Measurements from ENCODE around the gene TNFRSF1B. TPM values are rescaled to one million over a fixed set of nuclear protein-coding genes. Genes with fewer than 3 reads are reported as not detected.

The TNFRSF1B gene
- total RNA-seq, 1 donor from 2014 or later, result 3.3 TPM

DNA sequence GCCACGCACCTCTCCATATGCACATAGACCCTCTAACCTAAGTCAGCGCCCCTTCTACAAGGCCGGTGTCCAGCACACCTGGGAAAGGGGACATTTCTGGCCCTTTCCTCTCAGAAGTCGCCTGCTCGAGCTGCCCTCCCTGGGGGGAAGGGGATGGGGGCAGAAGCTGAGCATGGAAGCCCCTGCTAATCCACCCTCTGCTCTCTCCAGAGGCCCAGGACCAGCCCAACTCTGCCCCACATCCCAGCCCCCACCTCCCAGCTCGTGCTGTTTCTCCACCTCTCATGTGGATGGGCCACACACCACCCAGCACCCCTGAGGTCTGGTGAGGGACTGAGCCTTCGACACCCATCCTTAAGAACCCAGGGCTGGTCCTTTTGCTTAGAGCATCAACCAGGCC lies 14.8 kb downstream of the TNFRSF1B start:
- no peaks in the 10 kb centered on the region for H3K9me3 Mint-ChIP-seq
- H3K4me1 Mint-ChIP-seq (ENCODE audit: unreplicated experiment), result peaks cover 18% of the 10 kb centered on the region
- no peak for TF ChIP-seq CTCF (conservative IDR thresholded peaks at IDR 0.05)
- no peak overlapping the region for H3K27ac Mint-ChIP-seq
- no peaks in the 10 kb centered on the region for H3K36me3 Mint-ChIP-seq
- H3K4me3 Mint-ChIP-seq, result no peak overlapping the region
- no peak for DNase-seq (ENCODE audit: extremely low spot score, unreplicated experiment)
- H3K27me3 Mint-ChIP-seq, result peaks cover 8% of the 10 kb centered on the region

- H3K27me3 Mint-ChIP-seq, result peaks cover 8% of the 10 kb centered on the region
- no peaks in the 10 kb centered on the region for H3K36me3 Mint-ChIP-seq
- no peaks in the 10 kb centered on the region for H3K9me3 Mint-ChIP-seq
- peaks cover 18% of the 10 kb centered on the region for H3K4me1 Mint-ChIP-seq (ENCODE audit: unreplicated experiment)
- no peak for TF ChIP-seq CTCF (conservative IDR thresholded peaks at IDR 0.05)
- DNase-seq (ENCODE audit: extremely low spot score, unreplicated experiment), result no peak
- no peak overlapping the region for H3K4me3 Mint-ChIP-seq
- H3K27ac Mint-ChIP-seq, result peak overlapping the region; percentile 6
Measured at GRCh38 chr1:12182410-12182984, 15.7 kb downstream of the TNFRSF1B start.

GRCh38 chr1:12183095-12183794 lies 16.5 kb downstream of the TNFRSF1B start:
- Mint-ChIP-seq H3K4me1 (ENCODE audit: unreplicated experiment) (peaks cover 19% of the 10 kb centered on the region), H3K4me3 (no peak overlapping the region), H3K9me3 (no peaks in the 10 kb centered on the region), H3K27me3 (peaks cover 5% of the 10 kb centered on the region), H3K27ac (no peak overlapping the region), H3K36me3 (no peaks in the 10 kb centered on the region)
- no peak for TF ChIP-seq CTCF (conservative IDR thresholded peaks at IDR 0.05)
- no peak for DNase-seq (ENCODE audit: extremely low spot score, unreplicated experiment)

DNA sequence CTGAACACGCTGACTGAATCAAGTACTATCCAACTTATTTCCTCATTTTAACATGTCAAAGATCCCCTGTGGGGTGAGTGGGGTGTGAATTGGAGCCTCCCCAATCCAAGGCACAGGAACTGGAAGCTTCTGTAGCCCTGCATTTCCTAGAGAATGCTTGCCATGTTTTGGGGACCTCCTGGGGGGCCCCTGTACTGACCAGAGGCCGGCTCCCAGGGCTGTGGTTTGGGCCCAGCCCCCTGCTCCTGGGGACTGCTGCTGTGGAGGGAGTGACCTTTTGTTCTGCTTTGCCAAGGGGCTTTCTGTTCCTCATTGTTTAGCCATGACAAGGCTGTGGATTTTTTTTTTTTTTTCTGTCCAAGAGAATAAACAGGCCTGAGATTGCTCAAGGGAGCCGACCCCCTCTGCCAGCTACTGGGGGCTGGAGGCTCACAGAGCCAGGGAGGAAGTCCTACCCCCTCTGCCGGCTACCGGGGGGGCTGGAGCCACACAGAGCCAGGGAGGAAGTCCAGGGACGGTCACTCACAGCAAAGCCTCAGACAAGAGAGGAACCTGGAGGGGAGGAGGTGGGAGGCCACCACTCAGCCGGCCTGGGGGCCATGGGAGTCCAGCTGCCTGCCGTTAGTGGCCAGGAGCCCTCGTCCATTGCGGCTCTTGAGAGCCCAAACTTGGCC lies 17.4 kb downstream of the TNFRSF1B start:
- H3K4me3 Mint-ChIP-seq, result peak overlapping the region; percentile 47
- peaks cover 14% of the 10 kb centered on the region for H3K4me1 Mint-ChIP-seq (ENCODE audit: unreplicated experiment)
- no peaks in the 10 kb centered on the region for H3K36me3 Mint-ChIP-seq
- DNase-seq (ENCODE audit: extremely low spot score, unreplicated experiment), result no peak
- H3K27ac Mint-ChIP-seq, result peak overlapping the region; percentile 78
- no peaks in the 10 kb centered on the region for H3K27me3 Mint-ChIP-seq
- peak; percentile 43 for TF ChIP-seq CTCF (conservative IDR thresholded peaks at IDR 0.05)
- no peaks in the 10 kb centered on the region for H3K9me3 Mint-ChIP-seq

- H3K36me3 Mint-ChIP-seq, result no peaks in the 10 kb centered on the region
- no peak overlapping the region for H3K4me3 Mint-ChIP-seq
- peaks cover 2% of the 10 kb centered on the region for H3K27me3 Mint-ChIP-seq
- H3K4me1 Mint-ChIP-seq (ENCODE audit: unreplicated experiment), result peaks cover 14% of the 10 kb centered on the region
- DNase-seq (ENCODE audit: extremely low spot score, unreplicated experiment), result no peak
- no peak for TF ChIP-seq CTCF (conservative IDR thresholded peaks at IDR 0.05)
- no peaks in the 10 kb centered on the region for H3K9me3 Mint-ChIP-seq
- H3K27ac Mint-ChIP-seq, result no peak overlapping the region
Measured at GRCh38 chr1:12185036-12185917, 18.5 kb downstream of the TNFRSF1B start.

All from type B pancreatic cell (in vitro differentiated cells).